K562 (cell line): ENCODE measurements around the gene PNKD. TPM values are rescaled to one million over a fixed set of nuclear protein-coding genes. Genes with fewer than 3 reads are reported as not detected.
A peak's percentile ranks its signal among the peaks of the same experiment; 100 is the strongest.

Source experiments
- CBX1 ChIP-seq: sonication (generic); IDR thresholded peaks from 2 replicates; pipeline ENCODE4 v1.6.1; 2016; ENCODE audit warnings: antibody characterized with exemption, low read depth, mild to moderate bottlenecking
- FOSL1 ChIP-seq: fragments of 200-800 bp; sonication (Bioruptor generic); conservative IDR thresholded peaks from 2 replicates; pipeline ENCODE4 v1.6.1; 2016; ENCODE audit warnings: missing genetic modification characterization, missing compliant biosample characterization
- GATAD2B ChIP-seq: fragments of 450-650 bp; IDR thresholded peaks from 2 replicates; pipeline ENCODE4 v1.6.1; 2017; ENCODE audit warnings: mild to moderate bottlenecking, borderline replicate concordance
- KDM1A ChIP-seq, 2 experiments: fragments of 450-650 bp; IDR thresholded peaks; 2 replicates each; pipeline ENCODE4 v1.6.1; 2016; ENCODE audit warnings: mild to moderate bottlenecking in 2 of 2
- MEF2D ChIP-seq: conservative IDR thresholded peaks from 2 replicates; pipeline ENCODE4 v1.6.1; 2016; ENCODE audit warnings: low read depth, missing genetic modification characterization, missing compliant biosample characterization
- MYNN ChIP-seq, 2 experiments: sonication (generic); formaldehyde crosslinking in 1 of 2; IDR thresholded peaks; 2 replicates each; pipeline versions ENCODE4 v1.5.0 to v1.6.1; 2016 to 2020; ENCODE audit warnings: antibody characterized with exemption in 1 of 2, missing genetic modification reagents in 1 of 2
- PHTF2 ChIP-seq: fragments of 250-450 bp; sonication (Bioruptor Pico); IDR thresholded peaks from 2 replicates; pipeline ENCODE4 v1.5.0; 2021; ENCODE audit warnings: mild to moderate bottlenecking
- RBM25 ChIP-seq: fragments of 200-400 bp; formaldehyde crosslinking; IDR thresholded peaks from 2 replicates; pipeline ENCODE4 v1.6.1; 2018; ENCODE audit warnings: low read length, low read depth, moderate library complexity; ENCODE audit not compliant: severe bottlenecking
- SREBF1 ChIP-seq: fragments of 150-350 bp; IDR thresholded peaks from 2 replicates; pipeline ENCODE4 v1.6.1; 2014; ENCODE audit warnings: antibody characterized with exemption, low read depth, low read length, borderline replicate concordance
- TCF3 ChIP-seq: sonication (generic); formaldehyde crosslinking; IDR thresholded peaks from 2 replicates; pipeline ENCODE4 v1.4.0; 2020; ENCODE audit warnings: mild to moderate bottlenecking, missing genetic modification reagents
- TEAD2 ChIP-seq: fragments of 450-650 bp; IDR thresholded peaks from 2 replicates; pipeline ENCODE4 v1.6.1; 2016; ENCODE audit warnings: missing genetic modification characterization, control low read depth, missing compliant biosample characterization
- ZNF140 ChIP-seq: fragments of 250-450 bp; sonication (Bioruptor Pico); IDR thresholded peaks from 2 replicates; pipeline ENCODE4 v1.8.0; 2021; ENCODE audit warnings: moderate library complexity, mild to moderate bottlenecking, inconsistent platforms
- ZNF197 ChIP-seq: fragments of 200-800 bp; sonication (Bioruptor generic); IDR thresholded peaks from 2 replicates; pipeline ENCODE4 v1.6.1; 2016; ENCODE audit warnings: low read depth, missing genetic modification characterization, missing compliant biosample characterization
- ZNF561 ChIP-seq: fragments of 450-650 bp; formaldehyde crosslinking; conservative IDR thresholded peaks from 2 replicates; pipeline ENCODE4 v1.4.0; 2020; ENCODE audit warnings: mild to moderate bottlenecking, moderate library complexity
- ZNF76 ChIP-seq: fragments of 250-450 bp; sonication (Bioruptor Pico); IDR thresholded peaks from 2 replicates; pipeline ENCODE4 v1.4.0; 2020; ENCODE audit warnings: mild to moderate bottlenecking, moderate library complexity, borderline replicate concordance
- ZNF785 ChIP-seq: fragments of 250-450 bp; sonication (Bioruptor Pico); IDR thresholded peaks from 2 replicates; pipeline ENCODE4 v1.4.0; 2020; ENCODE audit warnings: mild to moderate bottlenecking
- polyA plus RNA-seq, 8 experiments: library from polyadenylated mRNA; depleted of rRNA in 4 of 8; stranded (reverse) in 5 of 8; unstranded in 3 of 8; fragments of >200 nt; fragmentation: Nextera tagmentation in 2 of 8; fragmentation: Illumina TruSeq in 1 of 8; extraction: Ambion mirVana in 2 of 8; extraction: Trizol in 1 of 8; gene quantifications; 2 replicates each; pipeline versions ENCODE4 v1.2.1 to v1.2.3, GENCODE V29; 2011 to 2014; ENCODE audit warnings: inconsistent platforms in 1 of 8, missing spikeins in 1 of 8
- total RNA-seq, 7 experiments: library from RNA; depleted of rRNA in 6 of 7; stranded (reverse); fragments of >200 nt in 6 of 7; fragmentation: Illumina TruSeq in 2 of 7; extraction: Trizol in 2 of 7; gene quantifications; 2 replicates each; pipeline versions ENCODE4 v1.2.1 to v1.2.3, GENCODE V29; 2011 to 2021; ENCODE audit warnings: low replicate concordance in 1 of 7
- TF ChIP-seq, protein P1 (sequence below): fragments of 250-450 bp; sonication (Bioruptor Pico); IDR thresholded peaks from 2 replicates; pipeline ENCODE4 v1.8.0; 2022; ENCODE audit warnings: moderate library complexity, mild to moderate bottlenecking, inconsistent platforms
- TF ChIP-seq, protein P2 (sequence below): sonication (generic); formaldehyde crosslinking; IDR thresholded peaks from 2 replicates; pipeline ENCODE4 v1.8.0; 2022; ENCODE audit warnings: mild to moderate bottlenecking, missing genetic modification reagents
- TF ChIP-seq, protein P3 (sequence below): fragments of 250-450 bp; sonication (Bioruptor Pico); IDR thresholded peaks from 2 replicates; pipeline ENCODE4 v1.4.0; 2020; ENCODE audit warnings: mild to moderate bottlenecking, moderate library complexity
- TF ChIP-seq, protein P4 (sequence below): fragments of 450-650 bp; IDR thresholded peaks from 2 replicates; pipeline ENCODE4 v1.6.1; 2017; ENCODE audit warnings: antibody characterized with exemption

PNKD gene
- total and polyA plus RNA-seq, 9 of the 15 experiments (the other 6 are each of a cell fraction or from before 2014, with no cell fraction given), result 26.0 to 105 (median 60.1) TPM

DNA sequence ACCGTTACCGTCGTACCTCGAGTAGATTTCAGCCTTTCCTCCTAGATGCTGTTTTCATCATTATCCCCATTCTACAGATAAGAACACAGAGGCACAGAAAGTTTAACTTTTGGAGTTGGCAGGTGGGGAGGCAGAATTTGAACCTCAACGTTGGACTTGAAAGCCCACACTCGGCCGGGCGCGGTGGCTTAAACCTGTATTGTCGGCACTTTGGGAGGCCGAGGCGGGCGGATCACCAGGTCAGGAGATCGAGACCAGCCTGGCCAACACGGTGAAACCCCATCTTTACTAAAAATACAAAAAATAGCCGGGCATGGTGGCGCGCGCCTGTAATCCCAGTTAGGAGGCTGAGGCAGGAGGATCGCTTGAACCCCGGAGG lies 97.8 kb downstream of the PNKD start (continued):
- TF ChIP-seq, protein P1, sequence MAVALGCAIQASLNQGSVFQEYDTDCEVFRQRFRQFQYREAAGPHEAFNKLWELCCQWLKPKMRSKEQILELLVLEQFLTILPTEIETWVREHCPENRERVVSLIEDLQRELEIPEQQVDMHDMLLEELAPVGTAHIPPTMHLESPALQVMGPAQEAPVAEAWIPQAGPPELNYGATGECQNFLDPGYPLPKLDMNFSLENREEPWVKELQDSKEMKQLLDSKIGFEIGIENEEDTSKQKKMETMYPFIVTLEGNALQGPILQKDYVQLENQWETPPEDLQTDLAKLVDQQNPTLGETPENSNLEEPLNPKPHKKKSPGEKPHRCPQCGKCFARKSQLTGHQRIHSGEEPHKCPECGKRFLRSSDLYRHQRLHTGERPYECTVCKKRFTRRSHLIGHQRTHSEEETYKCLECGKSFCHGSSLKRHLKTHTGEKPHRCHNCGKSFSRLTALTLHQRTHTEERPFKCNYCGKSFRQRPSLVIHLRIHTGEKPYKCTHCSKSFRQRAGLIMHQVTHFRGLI, result no peak
- no peak for TF ChIP-seq MEF2D (tag)
- TF ChIP-seq RBM25, result peak; percentile 82
- no peak for TF ChIP-seq ZNF76 (CRISPR knock-in tag)
- TF ChIP-seq CBX1, result no peak; the same call in 1 of the 2 replicates
- TF ChIP-seq TEAD2 (tag), result no peak
- TF ChIP-seq ZNF140 (CRISPR knock-in tag), result no peak
- TF ChIP-seq ZNF561 (CRISPR knock-in tag), result no peak
- no peak for TF ChIP-seq GATAD2B
- TF ChIP-seq, protein P2, sequence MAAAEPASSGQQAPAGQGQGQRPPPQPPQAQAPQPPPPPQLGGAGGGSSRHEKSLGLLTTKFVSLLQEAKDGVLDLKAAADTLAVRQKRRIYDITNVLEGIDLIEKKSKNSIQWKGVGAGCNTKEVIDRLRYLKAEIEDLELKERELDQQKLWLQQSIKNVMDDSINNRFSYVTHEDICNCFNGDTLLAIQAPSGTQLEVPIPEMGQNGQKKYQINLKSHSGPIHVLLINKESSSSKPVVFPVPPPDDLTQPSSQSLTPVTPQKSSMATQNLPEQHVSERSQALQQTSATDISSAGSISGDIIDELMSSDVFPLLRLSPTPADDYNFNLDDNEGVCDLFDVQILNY, result no peak
- TF ChIP-seq FOSL1, result no peak
- TF ChIP-seq SREBF1, result no peak
- TF ChIP-seq, protein P3, sequence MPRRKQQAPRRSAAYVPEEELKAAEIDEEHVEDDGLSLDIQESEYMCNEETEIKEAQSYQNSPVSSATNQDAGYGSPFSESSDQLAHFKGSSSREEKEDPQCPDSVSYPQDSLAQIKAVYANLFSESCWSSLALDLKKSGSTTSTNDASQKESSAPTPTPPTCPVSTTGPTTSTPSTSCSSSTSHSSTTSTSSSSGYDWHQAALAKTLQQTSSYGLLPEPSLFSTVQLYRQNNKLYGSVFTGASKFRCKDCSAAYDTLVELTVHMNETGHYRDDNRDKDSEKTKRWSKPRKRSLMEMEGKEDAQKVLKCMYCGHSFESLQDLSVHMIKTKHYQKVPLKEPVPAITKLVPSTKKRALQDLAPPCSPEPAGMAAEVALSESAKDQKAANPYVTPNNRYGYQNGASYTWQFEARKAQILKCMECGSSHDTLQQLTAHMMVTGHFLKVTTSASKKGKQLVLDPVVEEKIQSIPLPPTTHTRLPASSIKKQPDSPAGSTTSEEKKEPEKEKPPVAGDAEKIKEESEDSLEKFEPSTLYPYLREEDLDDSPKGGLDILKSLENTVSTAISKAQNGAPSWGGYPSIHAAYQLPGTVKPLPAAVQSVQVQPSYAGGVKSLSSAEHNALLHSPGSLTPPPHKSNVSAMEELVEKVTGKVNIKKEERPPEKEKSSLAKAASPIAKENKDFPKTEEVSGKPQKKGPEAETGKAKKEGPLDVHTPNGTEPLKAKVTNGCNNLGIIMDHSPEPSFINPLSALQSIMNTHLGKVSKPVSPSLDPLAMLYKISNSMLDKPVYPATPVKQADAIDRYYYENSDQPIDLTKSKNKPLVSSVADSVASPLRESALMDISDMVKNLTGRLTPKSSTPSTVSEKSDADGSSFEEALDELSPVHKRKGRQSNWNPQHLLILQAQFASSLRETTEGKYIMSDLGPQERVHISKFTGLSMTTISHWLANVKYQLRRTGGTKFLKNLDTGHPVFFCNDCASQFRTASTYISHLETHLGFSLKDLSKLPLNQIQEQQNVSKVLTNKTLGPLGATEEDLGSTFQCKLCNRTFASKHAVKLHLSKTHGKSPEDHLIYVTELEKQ (CRISPR knock-in tag), result no peak
- no peak for TF ChIP-seq TCF3 (CRISPR knock-in tag)
- no peak for TF ChIP-seq ZNF785 (CRISPR knock-in tag)
- no peak for TF ChIP-seq MYNN (IDR thresholded peaks at IDR 0.05)
- no peak for TF ChIP-seq MYNN (CRISPR knock-in tag; IDR thresholded peaks at IDR 0.05)
- TF ChIP-seq, protein P4, sequence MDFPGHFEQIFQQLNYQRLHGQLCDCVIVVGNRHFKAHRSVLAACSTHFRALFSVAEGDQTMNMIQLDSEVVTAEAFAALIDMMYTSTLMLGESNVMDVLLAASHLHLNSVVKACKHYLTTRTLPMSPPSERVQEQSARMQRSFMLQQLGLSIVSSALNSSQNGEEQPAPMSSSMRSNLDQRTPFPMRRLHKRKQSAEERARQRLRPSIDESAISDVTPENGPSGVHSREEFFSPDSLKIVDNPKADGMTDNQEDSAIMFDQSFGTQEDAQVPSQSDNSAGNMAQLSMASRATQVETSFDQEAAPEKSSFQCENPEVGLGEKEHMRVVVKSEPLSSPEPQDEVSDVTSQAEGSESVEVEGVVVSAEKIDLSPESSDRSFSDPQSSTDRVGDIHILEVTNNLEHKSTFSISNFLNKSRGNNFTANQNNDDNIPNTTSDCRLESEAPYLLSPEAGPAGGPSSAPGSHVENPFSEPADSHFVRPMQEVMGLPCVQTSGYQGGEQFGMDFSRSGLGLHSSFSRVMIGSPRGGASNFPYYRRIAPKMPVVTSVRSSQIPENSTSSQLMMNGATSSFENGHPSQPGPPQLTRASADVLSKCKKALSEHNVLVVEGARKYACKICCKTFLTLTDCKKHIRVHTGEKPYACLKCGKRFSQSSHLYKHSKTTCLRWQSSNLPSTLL, result no peak
- TF ChIP-seq ZNF197, result no peak
- TF ChIP-seq KDM1A (IDR thresholded peaks at IDR 0.05), result peak; percentile 88 to 94
- TF ChIP-seq PHTF2 (CRISPR knock-in tag), result no peak
